ENCODE data around the gene FBXO46.
A peak's percentile ranks its signal among the peaks of the same experiment; 100 is the strongest.

The FBXO46 gene, protein sequence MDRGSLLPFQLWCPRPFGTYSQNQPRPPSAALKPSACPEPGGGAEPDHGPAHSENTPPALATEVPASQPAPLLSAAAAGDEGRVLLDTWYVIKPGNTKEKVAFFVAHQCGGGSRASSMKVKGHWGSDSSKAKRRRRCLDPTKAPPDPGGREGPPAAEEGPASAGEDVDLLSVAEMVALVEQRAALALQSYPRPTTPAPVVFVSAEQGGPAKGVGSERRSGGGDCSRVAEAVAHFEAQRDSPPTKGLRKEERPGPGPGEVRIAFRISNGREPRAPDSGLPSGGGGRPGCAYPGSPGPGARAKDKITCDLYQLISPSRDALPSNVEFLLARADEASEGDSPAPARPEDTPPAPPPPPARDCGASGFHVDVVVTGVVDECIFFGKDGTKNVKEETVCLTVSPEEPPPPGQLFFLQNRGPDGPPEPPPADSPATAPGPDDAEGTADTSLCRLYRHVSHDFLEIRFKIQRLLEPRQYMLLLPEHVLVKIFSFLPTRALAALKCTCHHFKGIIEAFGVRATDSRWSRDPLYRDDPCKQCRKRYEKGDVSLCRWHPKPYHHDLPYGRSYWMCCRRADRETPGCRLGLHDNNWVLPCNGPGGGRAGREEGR

DNA sequence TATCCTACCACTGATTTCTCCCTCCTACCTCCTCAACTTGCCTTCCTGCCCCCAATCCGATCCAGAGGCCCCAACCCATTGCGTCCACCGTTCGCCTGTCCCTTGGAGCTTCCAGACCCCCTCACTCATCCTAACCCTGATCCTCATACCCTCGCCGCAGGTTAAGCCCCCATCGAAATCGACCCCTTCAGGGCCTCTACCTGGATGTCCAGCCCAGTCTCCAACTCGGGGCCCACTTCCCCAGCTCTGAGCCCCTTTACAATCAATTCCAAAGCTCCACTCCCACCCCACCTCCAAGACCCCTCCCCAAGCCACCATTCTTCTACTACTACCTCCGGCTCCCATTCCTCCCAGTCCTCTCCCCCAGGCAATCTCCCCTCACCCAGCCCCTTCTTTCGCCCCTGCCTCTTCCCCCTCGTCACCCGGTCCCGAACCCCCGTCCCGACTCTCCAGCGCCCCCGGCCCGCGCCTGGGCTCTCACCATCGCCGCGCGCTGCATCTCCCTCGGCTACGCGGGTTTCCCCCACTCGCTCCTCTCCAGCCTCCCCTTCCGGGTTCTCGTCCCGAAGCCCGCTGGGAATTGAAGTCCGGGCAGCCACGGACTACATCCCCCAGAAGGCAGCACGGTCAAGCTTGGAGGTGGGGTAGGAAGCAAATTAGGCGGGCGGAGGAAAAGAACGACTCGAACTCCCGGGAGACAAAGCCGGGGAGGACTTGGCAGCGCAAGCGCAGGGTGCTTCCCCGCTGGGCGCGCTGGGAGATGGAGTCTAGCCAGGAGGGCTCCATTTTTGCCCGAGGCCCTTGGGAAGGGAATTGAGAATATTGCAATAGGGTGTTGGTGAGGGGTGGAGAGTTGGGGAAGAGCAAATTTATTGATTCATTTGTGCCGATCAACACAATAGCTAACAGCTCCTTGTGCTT lies at the start of gene FBXO46:
Gene FBXO46, minus strand, starts transcription at position 529 of the 921 bp plus-strand sequence. CDS start 17,401 bp downstream, outside the sequence.
- DNase-seq (ENCODE audit: low read depth) = peak; percentile 89

- DNase-seq (ENCODE audit: low read depth) = no peak
Observed at GRCh38 chr19:45780146-45780447, 49.4 kb upstream of the FBXO46 start.

GRCh38 chr19:45779231-45780145 lies 48.8 kb upstream of the FBXO46 start:
- DNase-seq (ENCODE audit: low read depth) = peak; percentile 68

DNA sequence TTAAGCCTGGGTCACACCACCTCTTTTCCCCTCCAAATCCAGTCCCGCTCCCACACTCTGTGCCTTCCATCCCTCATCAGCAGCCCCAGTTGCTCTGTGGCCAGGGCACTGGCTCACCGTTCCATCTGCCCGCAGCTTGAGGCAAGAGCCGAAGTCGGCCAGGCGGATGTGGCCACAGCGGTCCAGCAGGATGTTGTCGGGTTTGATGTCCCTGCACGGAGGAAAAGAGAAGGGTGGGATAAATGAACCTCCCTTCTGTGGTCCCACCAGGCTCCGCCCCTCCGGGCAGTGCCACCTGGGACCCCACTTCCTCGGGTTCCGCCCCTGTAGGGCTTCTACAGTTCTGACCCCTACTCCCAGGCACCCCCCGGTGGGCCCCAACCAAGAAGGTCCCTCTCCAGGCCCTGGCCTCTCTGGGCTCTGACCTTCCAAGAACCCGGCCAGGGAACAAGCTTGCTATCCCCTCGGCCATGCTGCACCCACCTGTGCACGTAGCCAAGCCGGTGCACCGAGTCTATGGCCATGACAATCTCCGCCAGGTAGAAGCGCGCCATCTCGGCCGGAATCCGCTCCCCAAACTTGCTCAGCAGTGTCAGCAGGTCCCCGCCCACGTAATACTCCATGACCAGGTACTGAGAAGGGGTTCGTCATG lies 47.4 kb upstream of the FBXO46 start:
- no peak for DNase-seq (ENCODE audit: low read depth)

GRCh38 chr19:45777395-45777961 lies 46.8 kb upstream of the FBXO46 start:
- no peak for DNase-seq (ENCODE audit: low read depth)

DNA sequence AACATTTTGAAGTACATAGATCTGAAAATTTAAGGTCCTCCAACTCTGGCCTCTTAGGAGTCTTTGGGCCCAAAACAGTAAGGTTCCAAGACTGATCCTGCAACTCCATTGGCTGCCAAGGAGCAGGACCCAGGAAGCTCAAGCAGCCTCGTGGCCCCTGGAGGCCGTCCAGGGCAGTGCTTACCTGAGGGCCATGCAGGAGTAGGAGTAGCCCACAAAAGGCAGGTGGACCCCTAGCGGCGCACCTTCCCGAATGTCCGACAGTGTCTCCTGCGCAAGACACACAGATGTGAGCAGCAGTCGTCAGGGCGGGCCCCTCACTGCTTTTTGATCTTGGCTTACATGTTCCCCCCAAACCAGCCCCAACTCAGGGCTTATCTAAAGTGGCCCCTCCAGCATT lies 44.1 kb upstream of the FBXO46 start:
- no peak for DNase-seq (ENCODE audit: low read depth)

DNA sequence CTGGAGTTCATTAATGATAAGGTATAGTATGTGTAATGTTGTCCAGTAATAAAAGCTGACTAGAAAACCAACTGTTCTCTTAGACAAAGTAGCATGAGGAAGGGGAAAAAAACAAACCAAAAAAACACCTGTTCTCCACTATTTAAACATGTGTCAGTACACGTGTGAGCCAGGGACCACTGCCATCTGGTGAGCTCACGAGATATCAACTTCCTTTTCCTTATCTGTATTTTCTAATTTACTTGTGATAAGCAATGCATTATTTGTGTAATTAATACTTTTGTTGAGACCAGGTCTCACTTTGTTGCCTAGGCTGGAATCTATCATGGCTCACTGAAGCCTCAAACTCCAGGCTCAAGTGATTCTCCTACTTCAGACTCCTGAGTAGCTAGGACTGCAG lies 42.7 kb upstream of the FBXO46 start:
- DNase-seq (ENCODE audit: low read depth) = no peak

- DNase-seq (ENCODE audit: low read depth) = no peak
Observed at GRCh38 chr19:45772912-45773311, 42.2 kb upstream of the FBXO46 start.

DNA sequence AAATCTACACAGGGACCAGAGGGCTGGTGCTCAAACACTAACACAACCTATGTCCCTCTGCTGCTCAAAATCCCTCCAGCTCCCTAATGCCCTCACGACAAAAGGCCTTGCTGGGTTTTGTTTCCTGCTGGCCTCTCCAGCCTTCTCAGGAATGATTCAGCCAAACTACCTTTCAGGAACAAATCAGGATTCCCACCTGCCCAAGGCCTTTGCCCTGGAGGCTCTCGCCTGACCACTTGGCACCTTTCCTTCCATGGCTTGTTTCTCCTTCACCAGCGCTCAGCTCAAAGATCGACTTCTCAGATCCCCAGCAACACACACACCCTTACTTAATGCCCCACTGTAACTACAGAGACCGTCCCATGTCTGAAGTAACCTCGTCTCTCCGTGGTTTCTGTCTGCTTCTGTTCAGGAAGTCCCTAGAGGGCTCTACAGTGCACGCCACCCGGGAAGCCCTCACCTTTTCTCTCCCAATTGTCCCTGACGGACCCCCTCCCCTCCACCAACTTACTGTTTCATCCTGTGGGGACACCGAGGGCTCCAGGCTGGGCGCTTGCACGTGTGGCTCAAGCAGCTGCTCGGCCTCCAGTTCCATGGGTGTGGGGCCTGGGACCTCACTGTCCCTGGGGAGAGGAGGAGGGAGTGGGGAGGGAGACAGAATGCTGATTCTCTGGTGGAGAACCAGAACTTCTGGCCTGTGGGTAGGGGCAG lies 41.6 kb upstream of the FBXO46 start:
- DNase-seq (ENCODE audit: low read depth) = no peak

- no peak for DNase-seq (ENCODE audit: low read depth)
Observed at GRCh38 chr19:45771311-45771933, 40.7 kb upstream of the FBXO46 start.

GRCh38 chr19:45770192-45771101 lies 39.8 kb upstream of the FBXO46 start:
- DNase-seq (ENCODE audit: low read depth) = peak; percentile 86

GRCh38 chr19:45769821-45770191 lies 39.1 kb upstream of the FBXO46 start:
- no peak for DNase-seq (ENCODE audit: low read depth)

DNA sequence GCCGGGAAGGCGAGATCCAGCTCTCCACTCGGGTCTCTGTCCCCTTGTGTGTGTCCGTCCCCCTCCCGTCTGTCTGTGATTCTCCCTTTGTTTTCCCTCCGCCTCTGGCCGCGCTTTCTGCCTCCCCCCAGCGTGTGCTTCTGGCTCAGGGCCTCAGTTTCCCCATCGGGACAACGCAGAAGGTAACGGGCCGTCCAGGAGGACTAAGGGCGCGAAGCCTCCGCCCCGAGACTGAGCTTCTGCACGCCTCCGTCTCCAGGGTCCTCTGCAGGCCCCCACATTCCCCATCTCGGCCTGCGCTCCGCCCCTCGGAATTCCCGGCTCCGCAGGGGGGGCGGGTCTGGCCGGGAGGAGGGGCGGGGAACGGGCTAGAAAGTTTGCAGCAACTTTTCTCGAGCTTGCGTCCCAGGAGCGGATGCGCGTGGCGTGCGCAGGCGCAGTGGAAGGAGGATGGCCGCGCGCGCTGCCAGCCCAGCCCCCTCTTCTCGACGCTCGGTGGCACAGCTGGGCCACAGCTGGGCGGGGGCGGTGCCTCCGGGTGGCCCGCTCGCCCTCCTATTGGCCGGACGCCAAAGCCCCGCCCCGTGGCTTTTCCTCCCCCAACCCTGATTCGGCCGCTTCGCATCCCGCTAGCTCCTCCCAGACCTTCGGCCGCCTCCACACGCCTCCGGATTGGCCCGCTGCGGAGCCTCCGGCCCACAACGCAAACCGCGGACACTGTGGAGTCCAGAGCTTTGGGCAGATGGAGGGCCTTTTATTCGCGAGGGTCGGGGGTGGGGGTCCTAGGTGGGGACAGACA lies 38.5 kb upstream of the FBXO46 start, which contains the start of gene SIX5:
Gene SIX5, minus strand, starts transcription at position 269 of the 799 bp plus-strand sequence. CDS start 408 bp downstream, outside the sequence.
- DNase-seq (ENCODE audit: low read depth) = peak; percentile 87

- no peak for DNase-seq (ENCODE audit: low read depth)
Observed at GRCh38 chr19:45768655-45768983, 37.9 kb upstream of the FBXO46 start.

- no peak for DNase-seq (ENCODE audit: low read depth)
Observed at GRCh38 chr19:45767881-45768654, 37.4 kb upstream of the FBXO46 start.

DNA sequence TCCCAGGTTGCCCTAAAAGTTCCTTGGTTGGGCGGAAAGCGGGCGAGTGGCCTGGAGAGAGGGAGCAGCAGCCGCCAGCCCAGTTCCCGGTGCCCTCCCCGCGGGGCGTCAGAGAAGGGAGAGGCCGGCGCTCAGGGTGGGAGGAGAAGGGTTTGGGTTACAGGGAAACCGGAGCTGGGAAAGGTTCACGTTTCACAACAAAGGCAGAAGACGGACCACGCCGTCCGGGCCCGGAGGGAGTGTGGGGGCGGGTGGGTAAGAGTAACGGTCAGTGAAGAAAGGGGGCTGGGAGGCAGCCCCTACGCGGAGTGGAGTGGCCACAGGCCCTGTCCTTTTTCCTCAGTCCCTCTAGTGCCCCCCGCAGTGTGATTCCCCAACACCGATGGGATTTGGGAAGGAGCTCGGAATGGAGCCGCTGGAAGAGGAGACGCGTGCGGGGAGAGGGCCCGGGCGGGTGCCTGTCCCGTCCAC lies 36.7 kb upstream of the FBXO46 start:
- DNase-seq (ENCODE audit: low read depth) = no peak

GRCh38 chr19:45766869-45767346 lies 36.2 kb upstream of the FBXO46 start:
- DNase-seq (ENCODE audit: low read depth) = no peak
